Rectal smooth muscle tissue (tissue), 1 donor: ENCODE measurements around the gene LRRC38.
A peak's percentile ranks its signal among the peaks of the same experiment; 100 is the strongest.
"Not testable (repeated sequence)": the region's sequence is repeated elsewhere in the genome, so short reads cannot be mapped to it uniquely, and the experiment has no call there.

Experiments
- H3K27ac ChIP-seq: one replicate; pipeline ENCODE4 v1.7.0; 2013; ENCODE audit warnings: low read depth, low read length, inconsistent platforms
- H3K27me3 ChIP-seq: one replicate; pipeline ENCODE4 v1.7.0; 2013; ENCODE audit warnings: low read length; ENCODE audit not compliant: control insufficient read depth, insufficient read depth
- H3K36me3 ChIP-seq: one replicate; pipeline ENCODE4 v1.7.0; 2013; ENCODE audit warnings: low read length; ENCODE audit not compliant: control insufficient read depth, insufficient read depth
- H3K4me1 ChIP-seq: one replicate; pipeline ENCODE4 v1.7.0; 2013; ENCODE audit warnings: low read length; ENCODE audit not compliant: control insufficient read depth, insufficient read depth
- H3K4me3 ChIP-seq: one replicate; pipeline ENCODE4 v1.7.0; 2013; ENCODE audit warnings: low read length
- H3K9ac ChIP-seq: one replicate; pipeline ENCODE4 v1.7.0; 2013; ENCODE audit warnings: low read length

LRRC38 gene

GRCh38 chr1:13513895-13514546, at the start of gene LRRC38:
LRRC38 (minus strand) TSS chr1:13514003; CDS start chr1:13513593, 410 bp downstream.
- H3K4me3 ChIP-seq = no peak within 1 kb of the TSS
- H3K36me3 ChIP-seq = no peaks in the 10 kb centered on the region
- H3K27me3 ChIP-seq = peaks cover 13% of the 10 kb centered on the region
- no peak within 1 kb of the TSS for H3K27ac ChIP-seq
- H3K9ac ChIP-seq = no peak within 1 kb of the TSS
- H3K4me1 ChIP-seq = no peaks in the 10 kb centered on the region

- H3K27ac ChIP-seq, H3K27me3 ChIP-seq, H3K9ac ChIP-seq, H3K4me3 ChIP-seq, H3K4me1 ChIP-seq, H3K36me3 ChIP-seq: not testable (repeated sequence)
These were observed 49.2 kb upstream of the LRRC38 start for GRCh38 chr1:13562981-13563380.

- Histone ChIP-seq H3K9ac (no peak overlapping the region), H3K4me1 (no peaks in the 10 kb centered on the region), H3K4me3 (no peak overlapping the region), H3K27ac (no peak overlapping the region), H3K27me3 (no peaks in the 10 kb centered on the region), H3K36me3 (no peaks in the 10 kb centered on the region)
These were observed 46.7 kb upstream of the LRRC38 start for GRCh38 chr1:13560541-13560940.

GRCh38 chr1:13556224-13556764, 42.5 kb upstream of the LRRC38 start:
- Histone ChIP-seq H3K9ac (no peak overlapping the region), H3K4me1 (no peaks in the 10 kb centered on the region), H3K36me3 (no peaks in the 10 kb centered on the region), H3K27ac (no peak overlapping the region), H3K4me3 (no peak overlapping the region), H3K27me3 (no peaks in the 10 kb centered on the region)

GRCh38 chr1:13554798-13555197, 41.0 kb upstream of the LRRC38 start:
- H3K27ac ChIP-seq = no peak overlapping the region

GRCh38 chr1:13550663-13551062, 36.9 kb upstream of the LRRC38 start:
- Histone ChIP-seq H3K27me3 (no peaks in the 10 kb centered on the region), H3K4me3 (no peak overlapping the region), H3K27ac (no peak overlapping the region), H3K9ac (no peak overlapping the region), H3K36me3 (no peaks in the 10 kb centered on the region), H3K4me1 (no peaks in the 10 kb centered on the region)

More at GRCh38 chr1:13554798-13555197, 41.0 kb upstream of the LRRC38 start:
- no peaks in the 10 kb centered on the region for H3K4me1 ChIP-seq
- no peak overlapping the region for H3K4me3 ChIP-seq
- no peaks in the 10 kb centered on the region for H3K27me3 ChIP-seq
- H3K9ac ChIP-seq = no peak overlapping the region
- no peaks in the 10 kb centered on the region for H3K36me3 ChIP-seq

- H3K4me3 ChIP-seq = no peak overlapping the region
These were observed 35.7 kb upstream of the LRRC38 start for GRCh38 chr1:13549521-13549920.

GRCh38 chr1:13549021-13549420, 35.2 kb upstream of the LRRC38 start:
- H3K4me3 ChIP-seq = no peak overlapping the region
- no peak overlapping the region for H3K9ac ChIP-seq
- no peaks in the 10 kb centered on the region for H3K36me3 ChIP-seq
- H3K4me1 ChIP-seq = peaks cover 2% of the 10 kb centered on the region
- H3K27ac ChIP-seq = no peak overlapping the region
- H3K27me3 ChIP-seq = no peaks in the 10 kb centered on the region

More at GRCh38 chr1:13549521-13549920, 35.7 kb upstream of the LRRC38 start:
- H3K36me3 ChIP-seq = no peaks in the 10 kb centered on the region
- no peak overlapping the region for H3K27ac ChIP-seq
- H3K4me1 ChIP-seq = no peaks in the 10 kb centered on the region
- H3K27me3 ChIP-seq = no peaks in the 10 kb centered on the region
- no peak overlapping the region for H3K9ac ChIP-seq

- Histone ChIP-seq H3K4me1 (peaks cover 3% of the 10 kb centered on the region), H3K36me3 (no peaks in the 10 kb centered on the region), H3K9ac (no peak overlapping the region), H3K27ac (no peak overlapping the region), H3K4me3 (no peak overlapping the region), H3K27me3 (no peaks in the 10 kb centered on the region)
These were observed 34.5 kb upstream of the LRRC38 start for GRCh38 chr1:13548281-13548680.

GRCh38 chr1:13546791-13547190, 33.0 kb upstream of the LRRC38 start:
- H3K27me3 ChIP-seq = no peaks in the 10 kb centered on the region
- H3K27ac ChIP-seq = no peak overlapping the region
- H3K4me1 ChIP-seq = peaks cover 3% of the 10 kb centered on the region
- no peak overlapping the region for H3K4me3 ChIP-seq
- H3K9ac ChIP-seq = no peak overlapping the region
- H3K36me3 ChIP-seq = no peaks in the 10 kb centered on the region

GRCh38 chr1:13544221-13544556, 30.4 kb upstream of the LRRC38 start:
- Histone ChIP-seq H3K9ac (no peak overlapping the region), H3K36me3 (no peaks in the 10 kb centered on the region), H3K4me3 (no peak overlapping the region), H3K27ac (peak overlapping the region; percentile 47), H3K27me3 (no peaks in the 10 kb centered on the region), H3K4me1 (peaks cover 11% of the 10 kb centered on the region)

GRCh38 chr1:13543451-13544220, 29.8 kb upstream of the LRRC38 start:
- H3K4me3 ChIP-seq = no peak overlapping the region
- H3K9ac ChIP-seq = no peak overlapping the region

More at GRCh38 chr1:13543451-13544220, 29.8 kb upstream of the LRRC38 start:
- H3K4me1 ChIP-seq = peaks cover 11% of the 10 kb centered on the region
- no peaks in the 10 kb centered on the region for H3K27me3 ChIP-seq
- H3K27ac ChIP-seq = peak overlapping the region; percentile 47
- no peaks in the 10 kb centered on the region for H3K36me3 ChIP-seq
